NCI-H1092 (cell line): Measurements from ENCODE around the gene CLK2.
"Not testable (repeated sequence)": the region's sequence is repeated elsewhere in the genome, so short reads cannot be mapped to it uniquely, and the experiment has no call there.

ENCODE experiments used
- DNase-seq: peaks from one replicate; lab custom pipeline; 2025; lab: John Stamatoyannopoulos, UW

Gene CLK2

DNA sequence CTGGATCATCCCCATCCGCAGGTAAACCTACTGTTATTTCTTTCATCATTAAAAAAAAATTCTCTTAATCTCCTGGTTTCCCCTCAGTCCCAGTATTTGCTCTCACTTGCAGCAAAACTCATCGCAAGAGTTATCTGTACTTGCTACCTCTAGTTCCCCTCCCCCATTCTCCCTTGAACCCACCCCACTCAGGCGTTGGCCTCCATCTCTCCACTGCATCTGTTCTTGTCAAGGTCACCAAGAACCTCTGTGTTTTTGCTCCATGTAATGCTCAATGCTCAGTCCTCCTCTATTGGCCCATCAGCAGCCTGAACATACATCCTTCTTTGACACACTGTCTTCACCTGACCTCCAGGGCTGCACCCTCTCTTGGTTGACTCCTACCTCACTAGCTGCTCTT is 23.4 kb upstream of the CLK2 start:
- DNase-seq, result no peak

DNA sequence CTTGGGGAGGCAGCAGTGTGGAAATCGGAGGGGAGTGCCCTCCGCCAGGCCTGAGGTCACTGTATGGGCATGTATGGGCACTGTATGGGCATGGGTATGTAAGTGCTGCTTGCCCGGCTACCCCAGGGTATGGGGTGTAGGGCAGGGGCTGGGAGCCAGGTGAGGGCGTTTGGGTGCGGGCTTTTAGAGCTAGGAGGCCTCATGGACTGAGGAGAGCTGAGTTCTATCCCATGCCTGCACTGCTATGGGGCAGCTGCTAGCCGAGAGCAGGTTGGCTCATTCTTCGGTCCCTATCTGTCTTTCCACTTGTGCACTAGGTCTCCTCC is 22.6 kb upstream of the CLK2 start:
- DNase-seq, result no peak

DNA sequence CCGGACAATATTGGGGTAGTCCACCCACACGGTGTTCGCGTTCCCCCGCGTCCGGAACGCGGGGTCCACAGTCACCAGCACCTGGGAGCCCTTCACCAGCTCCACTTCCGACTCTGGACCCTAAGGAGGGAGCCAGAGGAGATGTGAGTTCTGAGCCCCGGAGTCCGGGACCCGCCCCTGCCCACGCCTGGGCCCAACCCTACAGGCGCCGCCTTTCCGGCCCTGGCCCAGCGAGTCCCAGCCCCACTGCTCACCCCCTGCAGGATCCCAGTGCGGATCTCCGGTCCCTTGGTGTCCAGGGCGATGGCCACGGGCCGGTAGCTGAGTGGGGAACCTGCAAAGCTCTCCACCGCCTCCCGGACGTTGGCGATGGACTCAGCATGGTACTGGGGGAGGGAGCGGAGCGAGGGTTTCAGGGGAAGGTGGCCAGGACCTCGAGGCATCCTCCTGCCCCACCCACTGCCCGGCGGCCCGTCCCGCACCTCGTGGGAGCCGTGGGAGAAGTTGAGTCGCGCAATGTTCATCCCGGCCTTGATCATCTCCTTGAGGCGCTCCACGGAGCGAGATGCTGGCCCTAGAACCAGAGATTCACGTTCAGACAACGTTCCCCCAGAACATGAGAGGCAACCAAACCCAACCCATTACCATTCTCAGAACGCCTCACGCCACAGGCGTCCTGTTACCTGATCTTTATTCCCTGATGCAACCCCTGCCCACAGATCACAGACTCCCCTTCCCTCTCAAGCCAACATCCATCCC is 22.1 kb upstream of the CLK2 start:
- no peak for DNase-seq

DNA sequence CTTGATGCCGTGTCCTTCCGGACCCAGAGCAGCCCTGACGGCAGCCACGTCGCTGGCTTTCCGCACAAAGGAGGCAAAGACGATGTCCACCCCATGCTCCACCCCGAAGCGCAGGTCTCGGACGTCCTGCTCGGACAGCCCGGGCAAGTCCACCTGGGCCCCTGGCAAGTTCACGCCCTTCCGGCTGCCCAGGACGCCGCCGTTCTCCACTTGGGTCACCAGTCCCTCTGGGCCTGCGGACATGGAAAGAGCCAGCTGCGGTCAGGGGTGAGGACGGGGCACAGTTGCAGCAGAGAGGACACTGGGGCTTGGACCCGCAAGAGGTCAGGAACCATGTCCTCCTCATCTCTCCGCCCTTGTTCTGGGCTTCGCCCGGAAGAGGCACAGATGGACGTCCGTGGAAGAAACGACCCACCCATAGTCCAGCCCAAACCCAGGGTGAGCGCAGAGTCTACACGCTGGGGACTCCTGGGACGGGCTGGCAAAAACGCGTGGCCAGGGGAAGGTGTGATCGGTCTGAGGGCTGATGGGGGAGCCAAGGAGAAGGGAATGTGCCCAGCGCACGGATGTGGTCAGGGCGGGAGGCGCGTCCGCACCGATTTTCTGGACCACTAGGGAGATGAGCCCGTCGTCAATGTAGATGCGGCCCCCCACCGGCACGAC is 21.3 kb upstream of the CLK2 start:
- DNase-seq, result no peak

DNA sequence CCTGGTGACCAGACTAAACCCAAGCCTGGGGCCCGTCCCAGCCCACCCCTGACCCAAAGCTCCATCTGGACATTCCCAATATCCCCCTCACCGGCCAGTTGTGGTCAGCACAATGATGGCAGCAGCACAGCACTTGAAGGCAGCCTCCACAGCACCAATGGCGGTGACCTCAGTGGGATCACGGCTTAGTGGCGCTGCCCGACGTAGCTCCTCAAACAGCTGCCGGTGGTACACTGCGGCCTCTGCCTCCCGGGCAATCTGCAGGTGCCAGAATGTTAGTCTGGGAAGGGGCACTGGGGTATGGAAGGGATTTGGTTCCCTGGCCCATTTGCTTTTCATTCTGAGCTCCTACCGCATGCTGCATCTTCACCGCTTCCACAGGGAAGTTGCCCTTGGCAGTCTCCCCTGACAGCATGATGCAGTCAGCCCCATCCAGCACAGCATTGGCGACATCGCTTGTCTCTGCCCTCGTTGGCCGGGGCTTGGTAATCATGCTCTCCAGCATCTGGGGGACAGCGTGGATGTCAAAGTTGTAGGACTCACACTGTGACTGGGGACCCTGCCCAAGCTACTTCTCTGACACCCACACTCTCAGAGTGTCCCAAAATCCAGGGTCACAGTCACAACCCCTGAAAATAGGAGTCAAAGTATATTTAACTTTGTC is 19.9 kb upstream of the CLK2 start:
- no peak for DNase-seq

DNA sequence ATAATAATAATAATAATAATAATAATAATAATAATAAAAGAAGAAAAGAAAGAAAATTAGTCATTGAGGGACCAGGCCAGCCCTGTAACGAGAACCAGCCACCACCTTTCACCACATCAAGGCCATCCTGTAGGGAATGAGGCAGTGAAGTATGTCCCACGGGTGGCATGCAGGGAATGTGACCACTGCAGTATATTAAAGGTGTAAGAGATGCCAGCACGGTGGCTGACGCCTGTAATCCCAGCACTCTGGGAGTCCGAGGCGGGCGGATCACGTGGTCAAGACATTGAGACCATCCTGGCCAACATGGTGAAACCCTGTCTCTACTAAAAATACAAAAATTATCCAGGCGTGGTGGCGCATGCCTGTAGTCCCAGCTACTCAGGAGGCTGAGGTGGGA is 17.7 kb upstream of the CLK2 start:
- not testable (repeated sequence) for DNase-seq

DNA sequence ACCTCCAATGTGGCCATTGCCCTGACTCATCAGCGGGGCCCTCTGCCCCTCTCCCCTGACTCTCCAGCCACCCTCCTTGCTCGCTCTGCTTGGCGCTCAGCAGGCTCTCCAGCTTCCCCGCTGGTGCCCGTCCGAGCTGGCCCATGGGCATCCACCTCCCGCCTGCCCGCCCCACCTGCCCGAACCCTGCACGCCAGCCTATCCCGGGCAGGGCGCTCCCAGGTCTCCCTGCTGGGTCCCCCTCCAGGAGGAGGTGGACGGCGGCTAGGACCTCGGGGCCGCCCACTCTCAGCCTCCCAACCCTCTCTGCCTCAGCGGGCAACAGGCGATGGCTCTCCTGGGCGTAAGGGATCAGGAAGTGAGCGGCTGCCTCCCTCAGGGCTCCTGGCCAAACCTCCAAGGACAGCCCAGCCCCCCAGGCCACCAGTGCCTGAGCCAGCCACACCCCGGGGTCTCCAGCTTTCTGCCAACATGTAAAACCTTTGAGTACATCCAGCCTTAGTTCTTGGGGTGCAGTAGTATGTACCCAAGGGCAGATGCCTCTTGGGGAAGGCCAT is 14.8 kb upstream of the CLK2 start:
- no peak for DNase-seq

DNA sequence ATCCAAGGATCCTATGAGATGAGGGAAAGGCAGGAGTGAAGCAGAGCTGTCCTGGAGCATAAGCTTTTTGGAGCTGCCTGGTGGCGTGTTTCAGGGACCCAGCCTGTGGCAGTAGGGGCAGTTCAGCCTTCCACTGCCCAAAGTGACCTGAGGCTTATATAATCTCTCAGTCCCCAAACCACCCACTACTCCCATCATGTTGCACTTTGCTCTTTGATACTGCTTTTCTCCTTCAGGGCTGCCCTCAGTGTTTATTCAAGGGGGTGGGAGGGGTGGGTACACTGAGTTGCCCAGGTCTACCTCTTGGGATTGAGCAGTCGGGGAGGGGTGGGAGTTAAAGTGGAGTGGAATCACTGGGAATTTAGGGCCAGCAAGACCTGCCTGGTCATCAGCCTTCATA is 13.2 kb upstream of the CLK2 start:
- DNase-seq, result no peak

DNA sequence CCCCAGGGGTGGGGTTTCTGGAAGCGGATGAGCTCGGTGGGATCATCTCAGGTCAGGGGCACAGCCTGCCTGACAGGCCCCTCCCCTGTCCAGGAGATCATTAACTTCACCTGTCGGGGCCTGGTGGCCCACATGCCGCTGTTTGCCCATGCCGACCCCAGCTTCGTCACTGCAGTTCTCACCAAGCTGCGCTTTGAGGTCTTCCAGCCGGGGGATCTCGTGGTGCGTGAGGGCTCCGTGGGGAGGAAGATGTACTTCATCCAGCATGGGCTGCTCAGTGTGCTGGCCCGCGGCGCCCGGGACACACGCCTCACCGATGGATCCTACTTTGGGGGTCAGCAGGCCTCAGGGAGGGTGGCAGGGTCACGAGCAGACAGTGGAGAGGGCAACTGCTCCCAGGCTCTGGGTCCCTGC is 12.3 kb upstream of the CLK2 start:
- no peak for DNase-seq

DNA sequence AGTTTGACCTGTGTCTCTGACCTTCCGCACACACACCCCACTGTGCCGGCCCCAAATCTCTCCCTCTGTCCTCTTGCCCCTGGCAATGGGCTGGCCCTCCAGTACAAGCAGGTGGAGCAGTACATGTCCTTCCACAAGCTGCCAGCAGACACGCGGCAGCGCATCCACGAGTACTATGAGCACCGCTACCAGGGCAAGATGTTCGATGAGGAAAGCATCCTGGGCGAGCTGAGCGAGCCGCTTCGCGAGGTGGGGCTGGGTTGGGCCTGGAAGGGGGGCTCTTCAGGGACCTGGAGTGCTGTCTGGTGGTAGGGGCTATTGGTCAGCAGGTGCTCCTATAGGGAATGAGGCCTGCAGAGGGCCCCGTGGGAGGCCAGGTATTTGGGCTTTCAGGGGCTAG is 11.8 kb upstream of the CLK2 start:
- DNase-seq, result no peak

DNA sequence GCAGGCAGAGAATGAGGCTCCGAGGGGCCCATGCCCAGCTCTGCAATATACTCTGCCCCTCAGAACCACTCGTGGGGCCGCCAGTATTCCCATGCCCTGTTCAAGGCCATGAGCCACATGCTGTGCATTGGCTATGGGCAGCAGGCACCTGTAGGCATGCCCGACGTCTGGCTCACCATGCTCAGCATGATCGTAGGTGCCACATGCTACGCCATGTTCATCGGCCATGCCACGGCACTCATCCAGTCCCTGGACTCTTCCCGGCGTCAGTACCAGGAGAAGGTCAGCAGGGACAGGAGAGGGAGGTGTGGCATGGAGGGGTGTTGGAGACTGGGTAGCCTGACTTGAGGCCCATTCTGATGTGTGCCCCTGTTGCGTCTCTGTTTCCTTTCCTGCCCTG is 11.2 kb upstream of the CLK2 start:
- DNase-seq, result no peak

DNA sequence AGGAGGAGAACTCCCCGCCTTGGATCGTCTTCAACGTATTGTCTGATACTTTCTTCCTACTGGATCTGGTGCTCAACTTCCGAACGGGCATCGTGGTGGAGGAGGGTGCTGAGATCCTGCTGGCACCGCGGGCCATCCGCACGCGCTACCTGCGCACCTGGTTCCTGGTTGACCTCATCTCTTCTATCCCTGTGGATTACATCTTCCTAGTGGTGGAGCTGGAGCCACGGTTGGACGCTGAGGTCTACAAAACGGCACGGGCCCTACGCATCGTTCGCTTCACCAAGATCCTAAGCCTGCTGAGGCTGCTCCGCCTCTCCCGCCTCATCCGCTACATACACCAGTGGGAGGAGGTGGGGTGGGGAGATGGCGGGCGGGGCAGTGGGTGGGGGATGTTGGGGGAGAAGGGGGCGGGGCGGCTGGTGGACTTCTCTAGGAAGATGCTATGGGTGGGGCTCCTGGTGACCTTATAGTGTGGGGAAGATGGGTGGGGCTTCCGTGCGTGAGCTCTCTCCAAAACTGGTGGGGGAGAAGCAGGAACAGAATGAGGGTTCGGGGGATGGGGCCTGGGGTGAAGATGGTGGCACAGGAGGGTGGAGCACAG is 9.3 kb upstream of the CLK2 start:
- no peak for DNase-seq

DNA sequence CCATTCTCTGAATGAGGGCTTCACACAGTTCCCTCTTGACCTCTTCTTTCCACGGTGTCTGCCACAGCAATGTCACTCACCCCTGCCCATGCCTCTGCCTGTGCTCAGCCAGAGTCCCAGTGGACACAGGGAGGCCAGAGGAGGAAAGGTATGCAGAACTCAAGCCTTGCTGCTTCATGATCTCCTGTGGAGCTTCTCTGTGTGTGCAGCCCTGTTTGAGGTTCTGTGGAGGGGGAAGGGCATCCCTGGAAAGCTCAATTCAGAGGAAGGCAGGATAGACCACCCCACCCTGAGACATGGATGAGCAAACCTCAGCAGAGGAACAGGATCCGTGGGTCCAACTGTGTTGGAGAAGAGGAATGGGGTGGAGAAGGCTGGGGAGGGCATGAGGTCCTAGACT is 6.0 kb upstream of the CLK2 start:
- DNase-seq, result no peak

DNA sequence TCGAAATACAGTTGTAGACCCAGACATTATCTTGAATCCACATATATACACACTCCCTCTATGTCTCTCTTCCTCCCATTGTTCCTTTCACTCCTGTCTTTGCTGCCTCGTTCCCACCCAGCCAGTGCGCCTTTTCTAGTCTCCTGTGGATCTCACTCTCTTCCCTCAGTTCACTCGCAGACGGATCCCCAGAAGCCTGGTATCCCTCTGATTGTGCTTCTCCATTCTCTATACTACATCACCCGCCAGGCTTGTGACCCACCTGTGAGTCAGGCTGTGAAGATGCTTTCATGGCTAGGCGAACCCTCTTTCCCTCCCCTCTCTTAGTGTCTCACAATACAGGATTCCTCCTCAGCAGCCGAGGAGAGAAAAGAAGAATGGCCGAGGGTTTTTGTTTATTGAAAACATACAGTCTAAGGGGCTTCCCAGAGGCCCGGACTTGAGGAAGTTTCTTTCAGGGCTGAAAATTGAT is 5.4 kb upstream of the CLK2 start:
- DNase-seq, result no peak

DNA sequence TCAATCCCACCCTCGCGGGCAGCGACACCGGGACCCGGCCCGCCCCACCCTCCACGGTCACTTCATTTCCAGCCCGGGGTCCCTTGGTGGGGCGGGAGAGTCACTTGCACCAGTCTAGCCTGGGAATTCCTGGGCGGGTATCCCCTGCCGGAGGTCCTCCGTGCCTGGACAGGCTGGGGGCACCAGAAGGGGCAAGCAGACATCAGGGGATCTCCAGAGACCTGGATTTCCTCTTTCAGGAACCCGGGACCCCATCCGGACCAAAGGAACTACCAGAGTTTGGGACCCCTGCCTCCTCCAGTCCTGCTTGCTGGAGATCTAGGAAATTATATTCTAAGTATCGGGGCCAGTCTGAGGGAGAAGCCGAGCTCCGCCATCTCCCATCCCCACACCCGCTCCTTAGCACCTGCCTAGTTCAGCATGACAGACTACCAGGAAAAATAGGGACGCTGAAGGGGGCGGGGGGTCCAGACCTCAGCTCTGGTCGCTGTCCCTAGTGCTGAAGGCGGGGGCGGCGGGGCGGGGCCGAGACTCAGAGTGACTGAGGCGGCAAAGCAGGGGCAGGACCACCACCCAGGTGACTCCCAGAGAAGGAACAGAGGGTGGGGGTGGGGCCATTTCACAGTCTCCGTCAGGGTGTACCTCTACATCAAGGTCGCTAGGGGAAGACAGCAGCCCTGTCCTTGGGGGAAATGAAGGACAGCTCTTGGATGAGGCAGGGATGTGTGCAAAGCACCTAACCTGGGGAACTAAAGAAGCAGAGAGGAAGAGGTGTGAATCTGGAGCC is 4.8 kb upstream of the CLK2 start:
- DNase-seq, result peak; percentile 73

DNA sequence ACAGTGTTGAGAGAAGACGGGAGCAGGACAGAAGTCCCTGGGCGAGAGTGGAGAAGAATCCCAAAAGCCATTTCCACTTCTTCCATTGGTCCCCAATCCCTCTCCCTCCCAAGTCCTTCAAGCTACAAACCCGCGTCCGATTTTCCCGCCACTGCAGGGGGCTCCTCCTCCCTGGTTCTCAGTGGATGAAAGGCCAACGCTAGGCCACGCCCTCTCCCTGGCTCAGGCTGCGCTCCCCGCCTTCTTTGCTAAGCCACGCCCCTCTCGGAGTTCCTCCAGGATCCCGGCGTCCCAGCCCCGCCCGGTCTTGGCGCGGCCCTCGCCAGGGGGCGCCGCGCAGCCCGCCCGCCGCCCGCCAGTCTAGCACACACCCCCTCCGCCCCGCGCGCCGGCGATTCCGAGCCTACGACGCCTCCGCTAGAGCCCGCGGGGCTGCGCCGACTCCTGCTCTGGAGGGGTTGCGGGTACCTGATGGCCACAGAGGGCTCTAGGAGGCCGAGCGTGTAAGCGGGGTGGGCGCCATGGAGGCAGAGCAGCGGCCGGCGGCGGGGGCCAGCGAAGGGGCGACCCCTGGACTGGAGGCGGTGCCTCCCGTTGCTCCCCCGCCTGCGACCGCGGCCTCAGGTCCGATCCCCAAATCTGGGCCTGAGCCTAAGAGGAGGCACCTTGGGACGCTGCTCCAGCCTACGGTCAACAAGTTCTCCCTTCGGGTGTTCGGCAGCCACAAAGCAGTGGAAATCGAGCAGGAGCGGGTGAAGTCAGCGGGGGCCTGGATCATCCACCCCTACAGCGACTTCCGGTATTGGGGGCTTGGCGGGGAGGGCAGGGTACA is 4.0 kb upstream of the CLK2 start, which contains the start of gene HCN3:
TSS of gene HCN3 (plus strand) at position 394 of the 832 bp plus-strand sequence. CDS start at position 522, 128 bp downstream.
- peak; percentile 99 for DNase-seq

DNA sequence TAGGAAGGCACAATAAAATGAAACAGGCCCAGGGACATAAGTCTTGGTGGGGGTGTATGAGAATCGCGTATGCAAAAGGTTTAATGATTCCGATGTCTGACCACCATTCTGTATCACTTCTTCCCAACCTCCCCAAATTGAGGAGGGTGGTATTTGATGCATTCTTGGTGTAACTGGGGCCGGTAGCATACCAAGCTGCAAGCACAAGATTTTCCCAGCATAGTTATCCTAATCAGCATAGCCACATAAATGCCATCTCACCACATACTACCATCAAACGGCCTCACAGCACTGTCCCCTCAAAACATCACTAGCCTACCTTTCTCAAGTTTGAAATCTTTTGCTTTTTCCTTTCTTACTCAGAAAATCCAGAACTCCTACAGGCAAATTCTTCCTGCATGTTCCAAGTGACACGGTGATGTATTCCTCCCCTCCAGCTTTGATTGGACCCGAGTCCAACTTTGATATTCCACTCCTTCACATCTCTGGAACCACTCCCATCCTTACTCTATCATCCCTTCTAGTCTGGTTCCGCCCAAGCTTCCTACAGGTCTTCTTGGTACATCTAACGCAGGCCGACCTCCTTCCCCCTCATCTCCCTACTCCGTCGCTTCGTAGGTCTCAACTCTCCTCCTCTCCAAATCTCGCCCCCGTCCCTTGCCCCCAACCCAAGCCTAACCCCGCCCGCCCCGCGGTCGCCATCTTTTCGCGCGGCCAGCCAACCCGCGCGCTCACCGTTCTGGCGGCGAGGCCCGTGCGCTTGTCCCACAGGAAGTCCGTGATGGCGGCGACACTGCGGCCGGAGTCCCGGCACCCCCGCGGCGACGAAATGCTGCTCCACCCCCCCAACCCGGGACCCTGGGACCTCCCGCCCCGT is 600 bp downstream of the CLK2 start:
- peak; percentile 71 for DNase-seq

DNA sequence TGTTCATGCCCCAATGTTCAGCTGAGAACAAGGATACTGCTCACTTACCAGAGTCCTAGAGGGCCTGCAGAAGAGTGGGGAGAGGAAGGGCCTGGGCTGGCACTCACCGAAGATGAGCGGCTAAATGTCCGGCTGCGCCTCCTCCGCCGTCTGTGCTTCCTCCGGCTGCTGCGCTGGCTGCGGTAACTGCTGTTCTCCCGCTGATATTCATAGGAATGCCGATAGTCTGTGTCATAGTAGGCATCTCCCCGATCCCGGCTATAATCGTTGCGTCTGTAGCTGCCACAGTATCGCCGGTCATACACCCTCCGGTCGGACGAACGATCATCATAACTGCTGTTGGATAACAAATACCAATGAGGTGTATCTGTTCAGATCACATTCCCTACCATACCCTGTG is 3.9 kb downstream of the CLK2 start:
- no peak for DNase-seq

DNA sequence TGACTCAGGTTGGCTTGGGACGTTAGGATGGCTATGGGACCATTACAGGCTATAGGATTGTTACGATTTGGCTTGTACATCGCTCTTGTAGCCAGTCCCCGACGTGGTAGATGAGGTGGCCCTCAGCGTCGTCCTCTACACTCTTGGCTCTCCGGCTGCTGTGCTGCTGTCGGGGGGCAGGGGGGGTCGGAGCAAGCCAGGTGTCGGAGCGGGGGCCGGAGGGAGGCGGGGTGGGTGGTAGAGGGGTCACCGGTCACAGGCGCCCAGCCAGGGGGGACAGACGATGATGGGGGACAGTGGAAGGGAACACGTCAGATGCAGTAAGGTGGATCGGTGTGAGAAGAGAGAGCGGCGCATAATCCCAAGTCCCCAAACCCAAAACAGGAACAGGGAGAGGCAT is 4.7 kb downstream of the CLK2 start:
- no peak for DNase-seq

DNA sequence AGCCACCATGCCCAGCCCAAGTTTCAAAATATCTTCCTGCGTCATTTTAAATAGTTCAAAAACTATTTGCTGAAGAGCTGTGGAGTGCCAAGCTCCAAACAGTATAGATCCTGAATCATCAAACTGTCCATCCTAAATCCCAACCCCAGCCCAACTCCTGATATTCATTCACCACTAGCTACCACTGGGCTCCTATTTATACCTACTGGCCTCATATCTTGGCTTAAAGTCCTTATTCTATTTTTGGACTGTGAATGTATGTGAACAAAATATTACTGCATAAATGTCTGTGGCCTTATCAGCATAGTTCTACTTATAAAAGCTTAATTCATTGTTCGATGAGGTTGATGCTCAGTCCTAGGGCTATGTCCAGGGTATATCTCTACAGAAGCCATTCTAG is 5.9 kb downstream of the CLK2 start:
- no peak for DNase-seq
